Gastrocnemius medialis (tissue), 4 donors: Measurements from ENCODE around the gene LTK. TPM values are rescaled to one million over a fixed set of nuclear protein-coding genes. Genes with fewer than 3 reads are reported as not detected.

ENCODE experiments used
- ATAC-seq, 2 donors: fragments of 150-250 bp; one replicate each; pipeline ENCODE4 v1.9.1; 2016
- DNase-seq, 2 donors: peaks; one replicate each; pipeline ENCODE4 v3.0.0-alpha.2; 2019
- H3K27ac ChIP-seq, 4 donors: fragments of 200-600 bp; sonication (generic); 1 replicate in 1 of 4; 2 replicates in 3 of 4; pipeline ENCODE4 v1.5.1; 2016 to 2018; ENCODE audit warnings: mild to moderate bottlenecking in 2 of 4, moderate library complexity in 1 of 4
- H3K27me3 ChIP-seq, 3 donors: fragments of 200-600 bp; sonication (generic) in 2 of 3; 1 replicate in 1 of 3; 2 replicates in 2 of 3; pipeline versions ENCODE4 v1.5.1 to v1.6.0; 2016 to 2019; ENCODE audit warnings: mild to moderate bottlenecking in 1 of 3, moderate library complexity in 1 of 3
- H3K36me3 ChIP-seq, 2 donors: fragments of 200-600 bp; sonication (generic) in 1 of 2; one replicate each; pipeline ENCODE4 v1.5.1; 2017 to 2018
- H3K4me1 ChIP-seq, 2 donors: fragments of 200-600 bp; sonication (generic) in 1 of 2; one replicate each; pipeline ENCODE4 v1.5.1; 2016 to 2017; ENCODE audit warnings: mild to moderate bottlenecking in 2 of 2
- H3K4me3 ChIP-seq, 4 donors: fragments of 200-600 bp; sonication (generic) in 3 of 4; 1 replicate in 1 of 4; 2 replicates in 3 of 4; pipeline ENCODE4 v1.5.1; 2016 to 2019; ENCODE audit warnings: mild to moderate bottlenecking in 2 of 4
- H3K9me3 ChIP-seq, 3 donors: fragments of 200-600 bp; sonication (generic) in 2 of 3; 1 replicate in 1 of 3; 2 replicates in 2 of 3; pipeline ENCODE4 v1.5.1; 2016 to 2019
- CTCF ChIP-seq, 5 experiments: fragments of 450-650 bp in 3 of 5; fragments of 200-600 bp in 2 of 5; sonication (generic) in 2 of 5; IDR thresholded peaks in 4 of 5; conservative IDR thresholded peaks in 1 of 5; 1 replicate in 4 of 5; 2 replicates in 1 of 5; pipeline ENCODE4 v1.5.1; 2016 to 2019; ENCODE audit warnings: antibody characterized with exemption in 5 of 5, mild to moderate bottlenecking in 3 of 5, moderate library complexity in 3 of 5
- POLR2A ChIP-seq, 2 donors: fragments of 450-650 bp; IDR thresholded peaks; one replicate each; pipeline ENCODE4 v1.6.1; 2017; ENCODE audit warnings: antibody characterized with exemption in 2 of 2, mild to moderate bottlenecking in 2 of 2, moderate library complexity in 2 of 2
- in situ Hi-C, 4 donors: fragments of 200-750 bp; cut with MboI; loops; one replicate each; pipeline versions ENCODE4 v1.15.0 to v1.8.0; 2017; ENCODE audit warnings: low sequenced_read_pairs in 4 of 4
- intact Hi-C: fragments of 100-400 bp; cut with DNase I; formaldehyde crosslinking; loops from one replicate; pipeline ENCODE4 v1.15.1; 2023; ENCODE audit warnings: low total_unique reads
- total RNA-seq, 4 donors: library from RNA; depleted of rRNA; stranded (reverse); fragments of >200 nt; gene quantifications; one replicate each; pipeline versions ENCODE4 v1.1.0 to v1.2.3, GENCODE V29; 2016

The LTK gene
- total RNA-seq, 4 donors from 2014 or later, result 0.34 to 0.68 TPM; not detected in 2

DNA sequence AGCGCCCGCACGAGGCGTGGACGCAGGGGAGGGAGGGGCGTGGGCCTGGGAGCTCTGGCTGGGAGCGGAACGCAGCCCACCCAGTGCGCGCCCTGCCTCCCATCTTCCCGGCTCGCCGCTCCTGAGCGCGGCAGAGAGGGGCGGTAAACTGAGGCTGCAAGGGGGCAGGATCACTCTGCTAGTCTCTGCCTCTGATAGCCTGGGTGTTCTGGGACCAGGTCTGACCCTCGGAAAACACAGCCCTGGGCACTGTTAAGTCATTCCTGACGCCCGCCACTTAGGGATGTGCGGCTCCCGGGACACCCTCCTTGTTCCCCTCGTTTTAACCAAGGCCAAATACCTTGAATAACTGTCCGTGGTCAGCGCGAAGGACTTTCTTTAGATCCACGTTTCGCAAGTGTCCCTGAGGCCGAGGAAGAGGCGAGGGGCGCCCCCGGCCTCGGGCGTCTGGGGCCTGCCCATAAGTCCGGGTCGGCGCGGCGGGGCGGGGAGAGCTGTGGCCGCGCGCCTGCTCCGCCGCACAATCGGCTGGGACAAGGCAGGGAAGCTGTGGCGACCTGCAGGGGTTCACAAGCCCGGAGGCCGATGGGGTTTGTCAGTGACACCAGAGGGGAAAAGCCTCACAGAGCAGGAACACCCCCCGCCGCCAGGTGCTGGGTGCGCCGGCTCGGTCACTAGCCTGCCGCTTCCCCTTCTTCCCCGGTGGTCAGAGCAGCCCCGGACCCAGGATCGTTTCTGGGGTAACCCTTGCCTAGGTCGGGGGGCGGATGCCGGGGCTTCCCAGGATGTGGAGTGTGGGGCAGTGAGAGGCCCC lies 18.5 kb downstream of the LTK start:
- Histone ChIP-seq H3K9me3 (no peaks in the 10 kb centered on the region), H3K36me3 (no peaks in the 10 kb centered on the region), H3K27me3 (peaks cover 54 to 64% (median 62%) of the 10 kb centered on the region in 3 donors), H3K27ac (no peak overlapping the region), H3K4me1 (peaks cover 11 to 21% of the 10 kb centered on the region in 2 donors), H3K4me3 (peak overlapping the region; percentile 43 to 70 (median 64))
- intact Hi-C loops, result no loop called here
- TF ChIP-seq CTCF (IDR thresholded peaks at IDR 0.05 in 4 of 5, conservative IDR thresholded peaks at IDR 0.05 in 1 of 5) (no peak), POLR2A (IDR thresholded peaks at IDR 0.05) (no peak)
- DNase-seq (no peak), ATAC-seq (no peak)
- in situ Hi-C loops, result no loop called here

- ATAC-seq, result peak in 1 of 2 donors; percentile 28
- no peak for DNase-seq
- Histone ChIP-seq H3K36me3 (no peaks in the 10 kb centered on the region), H3K4me1 (peaks cover 11 to 21% of the 10 kb centered on the region in 2 donors), H3K4me3 (peak overlapping the region; percentile 43 to 70 (median 64)), H3K9me3 (no peaks in the 10 kb centered on the region), H3K27ac (no peak overlapping the region), H3K27me3 (peaks cover 54 to 68% (median 61%) of the 10 kb centered on the region in 3 donors)
- TF ChIP-seq POLR2A (IDR thresholded peaks at IDR 0.05) (no peak), CTCF (IDR thresholded peaks at IDR 0.05 in 4 of 5, conservative IDR thresholded peaks at IDR 0.05 in 1 of 5) (no peak)
- in situ Hi-C loops, result no loop called here
- intact Hi-C loops, result no loop called here
These were observed 19.3 kb downstream of the LTK start for GRCh38 chr15:41494190-41494921.

DNA sequence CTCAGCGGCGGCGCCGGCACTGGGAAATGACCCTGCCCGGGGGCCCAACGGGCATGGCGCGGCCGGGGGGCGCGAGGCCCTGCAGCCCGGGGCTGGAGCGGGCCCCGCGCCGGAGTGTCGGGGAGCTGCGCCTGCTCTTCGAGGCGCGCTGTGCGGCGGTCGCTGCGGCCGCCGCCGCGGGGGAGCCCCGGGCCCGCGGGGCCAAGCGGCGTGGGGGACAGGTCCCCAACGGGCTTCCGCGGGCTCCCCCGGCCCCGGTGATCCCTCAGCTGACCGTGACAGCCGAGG lies 19.8 kb downstream of the LTK start:
- Histone ChIP-seq H3K9me3 (no peaks in the 10 kb centered on the region), H3K4me1 (peaks cover 11 to 21% of the 10 kb centered on the region in 2 donors), H3K27me3 (peaks cover 57 to 73% (median 61%) of the 10 kb centered on the region in 3 donors), H3K36me3 (no peaks in the 10 kb centered on the region), H3K4me3 (peak overlapping the region; percentile 43 to 70 (median 64)), H3K27ac (no peak overlapping the region)
- intact Hi-C loops, result no loop called here
- DNase-seq (no peak), ATAC-seq (peak; percentile 7 to 18)
- in situ Hi-C loops, result no loop called here
- TF ChIP-seq CTCF (IDR thresholded peaks at IDR 0.05 in 4 of 5, conservative IDR thresholded peaks at IDR 0.05 in 1 of 5) (no peak), POLR2A (IDR thresholded peaks at IDR 0.05) (no peak)

- peak in 1 of 2 donors; percentile 51 for DNase-seq
- intact Hi-C loops (no loop called here), in situ Hi-C loops (no loop called here)
- peaks cover 11 to 21% of the 10 kb centered on the region in 2 donors for H3K4me1 ChIP-seq
- H3K27me3 ChIP-seq, result peaks cover 61 to 72% (median 62%) of the 10 kb centered on the region in 3 donors
- no peaks in the 10 kb centered on the region for H3K9me3 ChIP-seq
- peak; percentile 59 to 65 for ATAC-seq
- TF ChIP-seq CTCF (IDR thresholded peaks at IDR 0.05 in 4 of 5, conservative IDR thresholded peaks at IDR 0.05 in 1 of 5) (no peak), POLR2A (IDR thresholded peaks at IDR 0.05) (peak in 1 of 2 donors; percentile 23)
- peak within 1 kb of the TSS; percentile 58 to 88 (median 64) for H3K4me3 ChIP-seq
- H3K36me3 ChIP-seq, result no peaks in the 10 kb centered on the region
- peak within 1 kb of the TSS in 2 of 4 donors; percentile 29 to 35 for H3K27ac ChIP-seq
These were observed 20.3 kb downstream of the LTK start, which contains the start of gene ITPKA for GRCh38 chr15:41493205-41493901. ITPKA (plus strand) TSS chr15:41493874; CDS start chr15:41493928, 54 bp downstream.
